Measurements from ENCODE around the gene L3MBTL4. TPM values are rescaled to one million over a fixed set of nuclear protein-coding genes. Genes with fewer than 3 reads are reported as not detected.

L3MBTL4 gene
- total and polyA plus RNA-seq, 9 of the 15 experiments (the other 6 are each of a cell fraction or from before 2014, with no cell fraction given) = not detected

GRCh38 chr18:6039055-6039454, 375.7 kb downstream of the L3MBTL4 start:
- Histone ChIP-seq H3K36me3 (ENCODE audit: control insufficient read depth, insufficient read depth, low read length) (no peaks in the 10 kb centered on the region), H3K27ac (ENCODE audit: extremely low read depth, low read depth, low read length) (no peak overlapping the region), H3K79me2 (ENCODE audit: control insufficient read depth, insufficient read depth, low read length) (no peaks in the 10 kb centered on the region), H3K27me3 (ENCODE audit: control insufficient read depth in 2 of 2, insufficient read depth in 2 of 2, low read length in 2 of 2) (no peaks in the 10 kb centered on the region), H4K20me1 (replicated peaks; ENCODE audit: control insufficient read depth, insufficient read depth, low read length) (no peaks in the 10 kb centered on the region), H3K9me1 (ENCODE audit: control insufficient read depth, insufficient read depth, low read length) (no peaks in the 10 kb centered on the region), H3K9me3 (replicated peaks; ENCODE audit: control insufficient read depth, insufficient read depth, low read depth, low read length) (no peaks in the 10 kb centered on the region), H2AFZ (ENCODE audit: low read depth, low read length) (no peak overlapping the region), H3K9ac (ENCODE audit: insufficient read depth in 1 of 2, low read depth in 2 of 2, low read length in 2 of 2) (no peak overlapping the region), H3K4me3 (no peak overlapping the region), H3K4me1 (replicated peaks in 1 of 2; ENCODE audit: control insufficient read depth in 2 of 2, insufficient read depth in 2 of 2, low read length in 2 of 2) (no peaks in the 10 kb centered on the region), H3K4me2 (ENCODE audit: insufficient read depth, low read length) (no peak overlapping the region)
- CTCF ChIA-PET (ENCODE audit: low intra/inter-chr PET ratio) = no interaction called here
- in situ Hi-C loops (cut with MboI) = no loop called here
- POLR2A ChIA-PET = no interaction called here
- ATAC-seq (no peak), FAIRE-seq (no peak), DNase-seq (ENCODE audit: extremely low read depth in 1 of 4, low spot score in 3 of 4) (no peak)
- TF ChIP-seq ZBTB9 (CRISPR knock-in tag; IDR thresholded peaks at IDR 0.05) = no peak
- no peak for TF ChIP-seq ARID3B (CRISPR knock-in tag; IDR thresholded peaks at IDR 0.05; ENCODE audit: borderline replicate concordance)
- WGBS (ENCODE audit: insufficient coverage, low coverage, missing lambda C conversion rate) = 3% methylated on average over 2 of the region's 2 CpGs
- no TSS peak for BruUV-seq (replicated peaks)
- intact Hi-C loops (cut with micrococcal nuclease) = no loop called here

- Histone ChIP-seq H3K27ac (ENCODE audit: extremely low read depth, low read depth, low read length) (no peak overlapping the region), H3K27me3 (ENCODE audit: control insufficient read depth in 2 of 2, insufficient read depth in 2 of 2, low read length in 2 of 2) (no peaks in the 10 kb centered on the region), H3K4me1 (replicated peaks in 1 of 2; ENCODE audit: control insufficient read depth in 2 of 2, insufficient read depth in 2 of 2, low read length in 2 of 2) (no peaks in the 10 kb centered on the region), H3K9ac (ENCODE audit: insufficient read depth in 1 of 2, low read depth in 2 of 2, low read length in 2 of 2) (no peak overlapping the region), H4K20me1 (replicated peaks; ENCODE audit: control insufficient read depth, insufficient read depth, low read length) (no peaks in the 10 kb centered on the region), H3K9me3 (replicated peaks; ENCODE audit: control insufficient read depth, insufficient read depth, low read depth, low read length) (no peaks in the 10 kb centered on the region), H3K36me3 (ENCODE audit: control insufficient read depth, insufficient read depth, low read length) (no peaks in the 10 kb centered on the region), H3K4me2 (ENCODE audit: insufficient read depth, low read length) (no peak overlapping the region), H3K79me2 (ENCODE audit: control insufficient read depth, insufficient read depth, low read length) (no peaks in the 10 kb centered on the region), H2AFZ (ENCODE audit: low read depth, low read length) (no peak overlapping the region), H3K4me3 (no peak overlapping the region), H3K9me1 (ENCODE audit: control insufficient read depth, insufficient read depth, low read length) (no peaks in the 10 kb centered on the region)
- in situ Hi-C loops (cut with MboI) (no loop called here), intact Hi-C loops (cut with micrococcal nuclease) (no loop called here)
- TF ChIP-seq NFE2 (IDR thresholded peaks at IDR 0.05; ENCODE audit: low read depth) (no peak), GABPA (tag; conservative IDR thresholded peaks at IDR 0.05; ENCODE audit: low read depth) (no peak), CSDE1 (IDR thresholded peaks at IDR 0.05) (no peak)
- FAIRE-seq = no peak
- DNase-seq (ENCODE audit: extremely low read depth in 1 of 4, low spot score in 3 of 4) = no peak
- ChIA-PET POLR2A (no interaction called here), CTCF (ENCODE audit: low intra/inter-chr PET ratio) (no interaction called here)
- 3% methylated on average over 2 of the region's 2 CpGs for WGBS (ENCODE audit: insufficient coverage, low coverage, missing lambda C conversion rate)
- BruUV-seq (replicated peaks) = no TSS peak
- no peak for ATAC-seq
These were observed 383.3 kb downstream of the L3MBTL4 start for GRCh38 chr18:6031442-6031841.

All from K562 (cell line).